Measurements from ENCODE around the gene GPR142. TPM values are rescaled to one million over a fixed set of nuclear protein-coding genes. Genes with fewer than 3 reads are reported as not detected.
"Not testable (repeated sequence)": the region's sequence is repeated elsewhere in the genome, so short reads cannot be mapped to it uniquely, and the experiment has no call there.

The GPR142 gene
- total RNA-seq, 2 experiments from 2014 or later = not detected

GRCh38 chr17:74405311-74405710 lies 38.0 kb downstream of the GPR142 start:
- H3K36me3 Mint-ChIP-seq (ENCODE audit: low read depth); H3K4me3 Mint-ChIP-seq; H3K4me1 Mint-ChIP-seq (ENCODE audit: low read depth); DNase-seq; H3K27me3 Mint-ChIP-seq (ENCODE audit: low read depth); H3K9me3 Mint-ChIP-seq; H3K27ac Mint-ChIP-seq; intact Hi-C loops (cut with micrococcal nuclease): not testable (repeated sequence)
- CTCF ChIA-PET = interaction anchor here (1.9 kb wide), 1 partner anchor 52 kb away, joined by 4 read pairs; no protein-coding TSS in a partner anchor

GRCh38 chr17:74407384-74407783 lies 40.1 kb downstream of the GPR142 start:
- CTCF ChIA-PET = no interaction called here
- Mint-ChIP-seq H3K9me3 (no peaks in the 10 kb centered on the region), H3K4me1 (ENCODE audit: low read depth) (peaks cover 4% of the 10 kb centered on the region), H3K36me3 (ENCODE audit: low read depth) (no peaks in the 10 kb centered on the region), H3K4me3 (no peak overlapping the region), H3K27me3 (ENCODE audit: low read depth) (no peaks in the 10 kb centered on the region), H3K27ac (no peak overlapping the region)
- intact Hi-C loops (cut with micrococcal nuclease) = no loop called here
- no peak for DNase-seq

GRCh38 chr17:74408262-74408661 lies 41.0 kb downstream of the GPR142 start:
- DNase-seq = no peak
- peaks cover 4% of the 10 kb centered on the region for H3K4me1 Mint-ChIP-seq (ENCODE audit: low read depth)
- no peak overlapping the region for H3K4me3 Mint-ChIP-seq
- intact Hi-C loops (cut with micrococcal nuclease) = no loop called here
- no peak overlapping the region for H3K27ac Mint-ChIP-seq
- no peaks in the 10 kb centered on the region for H3K27me3 Mint-ChIP-seq (ENCODE audit: low read depth)
- no peaks in the 10 kb centered on the region for H3K9me3 Mint-ChIP-seq
- no peaks in the 10 kb centered on the region for H3K36me3 Mint-ChIP-seq (ENCODE audit: low read depth)
- CTCF ChIA-PET = interaction anchor here (1.0 kb wide), 1 partner anchor 49 kb away, joined by 4 read pairs; no protein-coding TSS in a partner anchor

DNA sequence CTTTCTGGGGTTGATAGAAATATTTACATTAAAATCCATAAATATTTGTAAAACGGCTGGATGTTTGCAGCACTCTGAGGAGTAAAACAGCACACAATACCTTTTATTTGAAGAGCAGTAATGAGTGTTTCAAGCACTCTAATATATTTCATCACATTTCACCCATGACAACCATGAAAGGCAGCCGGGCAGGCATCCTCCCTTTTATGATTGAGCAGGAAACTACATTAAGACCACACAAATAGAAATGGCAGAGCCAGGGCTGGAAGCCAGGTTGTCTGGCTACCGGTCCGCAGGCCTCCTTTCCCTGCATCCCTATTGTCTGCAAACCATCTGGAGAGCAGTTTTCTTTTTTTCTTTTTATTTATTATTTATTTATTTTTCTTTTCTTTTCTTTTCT lies 41.5 kb downstream of the GPR142 start:
- intact Hi-C loops (cut with micrococcal nuclease) = no loop called here
- no peak for DNase-seq
- Mint-ChIP-seq H3K36me3 (ENCODE audit: low read depth) (no peaks in the 10 kb centered on the region), H3K9me3 (no peaks in the 10 kb centered on the region), H3K27me3 (ENCODE audit: low read depth) (no peaks in the 10 kb centered on the region), H3K4me1 (ENCODE audit: low read depth) (peaks cover 4% of the 10 kb centered on the region), H3K4me3 (no peak overlapping the region), H3K27ac (no peak overlapping the region)
- CTCF ChIA-PET = interaction anchor here (1.0 kb wide), 1 partner anchor 48 kb away, joined by 4 read pairs; no protein-coding TSS in a partner anchor

DNA sequence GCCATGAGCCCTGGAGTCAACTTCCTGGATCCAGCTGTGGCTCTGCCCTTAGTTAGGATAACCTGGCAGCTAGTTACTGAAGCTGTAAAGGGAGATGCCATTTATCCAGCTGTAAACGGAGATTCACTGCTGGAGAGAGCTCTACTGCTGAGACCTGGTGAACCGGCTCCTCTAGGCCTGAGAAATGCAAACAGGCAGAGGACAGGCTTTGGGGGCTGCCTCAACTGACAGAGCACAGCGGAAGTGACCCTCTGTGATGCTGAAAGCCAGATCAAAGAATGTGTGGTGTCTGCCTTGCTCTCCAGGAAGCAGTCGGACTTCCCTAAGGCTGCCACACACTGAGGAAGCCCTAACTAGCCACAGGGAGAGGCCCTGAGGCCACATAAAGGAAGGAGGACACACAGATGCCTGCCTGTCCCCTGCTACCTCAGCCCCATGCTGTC lies 42.7 kb downstream of the GPR142 start:
- no peaks in the 10 kb centered on the region for H3K27me3 Mint-ChIP-seq (ENCODE audit: low read depth)
- CTCF ChIA-PET = no interaction called here

DNA sequence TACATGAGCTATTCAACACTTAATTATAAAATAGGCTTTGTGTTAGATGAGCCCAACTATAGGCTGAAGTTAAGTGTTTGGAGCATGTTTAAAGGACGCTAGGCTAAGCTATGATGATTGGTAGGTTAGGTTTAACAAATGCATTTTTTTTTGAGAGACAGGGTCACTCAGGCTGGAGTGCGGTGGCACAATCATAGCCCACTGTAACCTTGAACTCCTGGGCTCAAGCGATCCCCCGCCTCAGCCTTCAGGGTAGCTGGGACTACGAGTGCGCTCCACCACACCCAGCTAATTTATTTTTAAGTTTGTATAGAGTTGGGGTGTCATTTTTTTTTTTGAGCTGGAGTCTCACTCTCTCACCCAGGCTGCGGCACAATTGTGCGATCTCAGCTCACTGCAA lies 45.3 kb downstream of the GPR142 start:
- Mint-ChIP-seq H3K36me3 (ENCODE audit: low read depth) (no peaks in the 10 kb centered on the region), H3K9me3 (no peaks in the 10 kb centered on the region), H3K4me1 (ENCODE audit: low read depth) (no peaks in the 10 kb centered on the region), H3K4me3 (no peak overlapping the region), H3K27me3 (ENCODE audit: low read depth) (no peaks in the 10 kb centered on the region), H3K27ac (no peak overlapping the region)
- CTCF ChIA-PET = interaction anchor here (0.6 to 1.3 kb wide), 3 partner anchors 44 to 179 kb away, joined by 3 to 5 read pairs (median 3); no protein-coding TSS in a partner anchor
- no peak for DNase-seq
- intact Hi-C loops (cut with micrococcal nuclease) = no loop called here

More for the DNA sequence above, 42.7 kb downstream of the GPR142 start:
- Mint-ChIP-seq H3K4me3 (no peak overlapping the region), H3K27ac (no peak overlapping the region), H3K36me3 (ENCODE audit: low read depth) (no peaks in the 10 kb centered on the region), H3K4me1 (ENCODE audit: low read depth) (peaks cover 4% of the 10 kb centered on the region), H3K9me3 (no peaks in the 10 kb centered on the region)
- no peak for DNase-seq
- intact Hi-C loops (cut with micrococcal nuclease) = no loop called here

GRCh38 chr17:74413491-74413890 lies 46.2 kb downstream of the GPR142 start:
- H3K27me3 Mint-ChIP-seq (ENCODE audit: low read depth) = no peaks in the 10 kb centered on the region
- H3K27ac Mint-ChIP-seq = no peak overlapping the region
- H3K9me3 Mint-ChIP-seq = no peaks in the 10 kb centered on the region
- intact Hi-C loops (cut with micrococcal nuclease) = no loop called here
- DNase-seq = no peak
- no peaks in the 10 kb centered on the region for H3K36me3 Mint-ChIP-seq (ENCODE audit: low read depth)
- H3K4me1 Mint-ChIP-seq (ENCODE audit: low read depth) = no peaks in the 10 kb centered on the region
- H3K4me3 Mint-ChIP-seq = no peak overlapping the region
- CTCF ChIA-PET = no interaction called here

- no peaks in the 10 kb centered on the region for H3K4me1 Mint-ChIP-seq (ENCODE audit: low read depth)
- no peak overlapping the region for H3K27ac Mint-ChIP-seq
- H3K27me3 Mint-ChIP-seq (ENCODE audit: low read depth) = no peaks in the 10 kb centered on the region
- intact Hi-C loops (cut with micrococcal nuclease) = no loop called here
- H3K9me3 Mint-ChIP-seq = no peaks in the 10 kb centered on the region
- no peak overlapping the region for H3K4me3 Mint-ChIP-seq
- CTCF ChIA-PET = interaction anchor here (1.5 kb wide), 1 partner anchor 23 kb away, joined by 3 read pairs; no protein-coding TSS in a partner anchor
- no peaks in the 10 kb centered on the region for H3K36me3 Mint-ChIP-seq (ENCODE audit: low read depth)
- DNase-seq = no peak
Measured at GRCh38 chr17:74414510-74414909, 47.2 kb downstream of the GPR142 start.

- Mint-ChIP-seq H3K27ac (no peak overlapping the region), H3K4me1 (ENCODE audit: low read depth) (no peaks in the 10 kb centered on the region), H3K27me3 (ENCODE audit: low read depth) (no peaks in the 10 kb centered on the region), H3K9me3 (no peaks in the 10 kb centered on the region), H3K36me3 (ENCODE audit: low read depth) (no peaks in the 10 kb centered on the region), H3K4me3 (no peak overlapping the region)
- DNase-seq = no peak
- intact Hi-C loops (cut with micrococcal nuclease) = no loop called here
- CTCF ChIA-PET = interaction anchor here (0.7 to 1.5 kb wide), 3 partner anchors 22 to 523 kb away, joined by 3 read pairs; no protein-coding TSS in a partner anchor
Measured at GRCh38 chr17:74415608-74416396, 48.5 kb downstream of the GPR142 start.

DNA sequence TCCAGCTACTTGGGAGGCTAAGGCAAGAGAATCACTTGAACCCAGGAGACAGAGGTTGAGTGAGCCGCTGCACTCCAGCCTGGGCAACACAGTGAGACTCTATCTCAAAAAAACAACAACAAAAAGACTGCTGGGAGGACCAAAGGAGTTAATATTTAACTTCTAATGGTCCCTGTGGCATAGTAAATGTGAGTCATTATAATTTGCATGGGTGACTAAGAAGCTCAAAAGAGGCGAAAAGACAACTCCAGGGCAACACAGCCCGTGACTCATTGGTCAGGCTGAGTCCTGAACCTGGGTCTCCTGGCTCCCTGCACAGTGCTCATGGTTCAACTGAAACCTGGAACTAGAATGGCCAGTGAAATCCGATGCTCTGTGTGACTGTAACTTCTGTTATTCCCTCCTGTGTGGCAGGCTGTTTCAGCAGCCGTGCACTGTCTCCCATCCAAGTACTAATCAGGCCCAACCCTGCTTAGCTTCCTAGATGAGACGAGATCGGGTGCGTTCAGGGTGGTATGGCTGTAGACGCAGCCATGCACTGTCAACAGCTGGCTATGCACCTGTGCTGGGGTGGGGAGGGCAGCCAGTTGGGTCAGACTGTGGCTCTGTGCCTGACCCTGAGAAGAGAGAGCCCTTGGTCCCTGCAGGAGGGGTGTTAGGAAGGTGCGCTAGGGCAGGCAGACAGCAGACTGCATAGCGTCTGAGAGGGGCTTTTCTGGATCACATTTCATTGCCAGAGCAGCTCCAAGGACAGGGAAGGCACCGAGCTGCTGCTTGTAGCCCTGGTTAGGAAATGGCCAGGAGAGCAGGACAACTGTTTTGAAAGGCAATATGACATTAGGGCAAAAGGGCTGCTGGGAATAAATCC lies 50.1 kb downstream of the GPR142 start:
- no peaks in the 10 kb centered on the region for H3K4me1 Mint-ChIP-seq (ENCODE audit: low read depth)
- H3K4me3 Mint-ChIP-seq = no peak overlapping the region

GRCh38 chr17:74419928-74420411 lies 52.7 kb downstream of the GPR142 start:
- no peaks in the 10 kb centered on the region for H3K27me3 Mint-ChIP-seq (ENCODE audit: low read depth)
- intact Hi-C loops (cut with micrococcal nuclease) = no loop called here
- H3K36me3 Mint-ChIP-seq (ENCODE audit: low read depth) = no peaks in the 10 kb centered on the region
- H3K27ac Mint-ChIP-seq = no peak overlapping the region
- no peaks in the 10 kb centered on the region for H3K9me3 Mint-ChIP-seq
- no peak for DNase-seq
- no peaks in the 10 kb centered on the region for H3K4me1 Mint-ChIP-seq (ENCODE audit: low read depth)
- no peak overlapping the region for H3K4me3 Mint-ChIP-seq
- CTCF ChIA-PET = interaction anchor here (0.8 kb wide), 1 partner anchor 62 kb away, joined by 3 read pairs; no protein-coding TSS in a partner anchor

More for the DNA sequence above, 50.1 kb downstream of the GPR142 start:
- Mint-ChIP-seq H3K27me3 (ENCODE audit: low read depth) (no peaks in the 10 kb centered on the region), H3K36me3 (ENCODE audit: low read depth) (no peaks in the 10 kb centered on the region), H3K9me3 (no peaks in the 10 kb centered on the region), H3K27ac (no peak overlapping the region)
- peak; percentile 17 for DNase-seq
- intact Hi-C loops (cut with micrococcal nuclease) = no loop called here
- CTCF ChIA-PET = interaction anchor here (1.4 to 1.7 kb wide), 2 partner anchors 38 to 39 kb away, joined by 3 to 5 read pairs; no protein-coding TSS in a partner anchor

Measured in activated naive CD4-positive, alpha-beta T cell treated with anti-CD3 and anti-CD28 coated beads for 36 hours (primary cell).